Measurements from ENCODE around the gene PAPOLB. TPM values are rescaled to one million over a fixed set of nuclear protein-coding genes. Genes with fewer than 3 reads are reported as not detected.

Gene PAPOLB
- total and polyA plus RNA-seq, 2 of the 8 experiments (the other 6 are each of a cell fraction or from before 2014, with no cell fraction given): 0.02 to 0.15 TPM

DNA sequence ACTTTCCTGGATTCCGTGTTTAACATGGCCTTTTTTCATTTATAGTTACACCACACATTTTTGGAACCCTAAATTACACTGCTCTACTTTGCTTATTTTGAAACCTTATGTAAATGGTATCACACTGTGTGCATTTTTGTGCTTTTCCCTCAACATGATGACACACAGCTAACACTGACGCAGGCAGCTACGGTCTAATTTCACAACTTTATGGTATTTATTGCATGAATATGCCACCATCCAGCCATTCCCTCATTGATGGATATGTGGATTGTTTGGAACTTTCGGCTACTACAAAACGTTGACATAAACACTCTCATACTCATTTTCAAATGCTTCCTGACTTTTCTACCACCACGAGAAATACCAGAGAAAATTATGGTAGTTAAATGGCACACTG is 6.9 kb downstream of the PAPOLB start (continued):
- TF ChIP-seq, protein P1, sequence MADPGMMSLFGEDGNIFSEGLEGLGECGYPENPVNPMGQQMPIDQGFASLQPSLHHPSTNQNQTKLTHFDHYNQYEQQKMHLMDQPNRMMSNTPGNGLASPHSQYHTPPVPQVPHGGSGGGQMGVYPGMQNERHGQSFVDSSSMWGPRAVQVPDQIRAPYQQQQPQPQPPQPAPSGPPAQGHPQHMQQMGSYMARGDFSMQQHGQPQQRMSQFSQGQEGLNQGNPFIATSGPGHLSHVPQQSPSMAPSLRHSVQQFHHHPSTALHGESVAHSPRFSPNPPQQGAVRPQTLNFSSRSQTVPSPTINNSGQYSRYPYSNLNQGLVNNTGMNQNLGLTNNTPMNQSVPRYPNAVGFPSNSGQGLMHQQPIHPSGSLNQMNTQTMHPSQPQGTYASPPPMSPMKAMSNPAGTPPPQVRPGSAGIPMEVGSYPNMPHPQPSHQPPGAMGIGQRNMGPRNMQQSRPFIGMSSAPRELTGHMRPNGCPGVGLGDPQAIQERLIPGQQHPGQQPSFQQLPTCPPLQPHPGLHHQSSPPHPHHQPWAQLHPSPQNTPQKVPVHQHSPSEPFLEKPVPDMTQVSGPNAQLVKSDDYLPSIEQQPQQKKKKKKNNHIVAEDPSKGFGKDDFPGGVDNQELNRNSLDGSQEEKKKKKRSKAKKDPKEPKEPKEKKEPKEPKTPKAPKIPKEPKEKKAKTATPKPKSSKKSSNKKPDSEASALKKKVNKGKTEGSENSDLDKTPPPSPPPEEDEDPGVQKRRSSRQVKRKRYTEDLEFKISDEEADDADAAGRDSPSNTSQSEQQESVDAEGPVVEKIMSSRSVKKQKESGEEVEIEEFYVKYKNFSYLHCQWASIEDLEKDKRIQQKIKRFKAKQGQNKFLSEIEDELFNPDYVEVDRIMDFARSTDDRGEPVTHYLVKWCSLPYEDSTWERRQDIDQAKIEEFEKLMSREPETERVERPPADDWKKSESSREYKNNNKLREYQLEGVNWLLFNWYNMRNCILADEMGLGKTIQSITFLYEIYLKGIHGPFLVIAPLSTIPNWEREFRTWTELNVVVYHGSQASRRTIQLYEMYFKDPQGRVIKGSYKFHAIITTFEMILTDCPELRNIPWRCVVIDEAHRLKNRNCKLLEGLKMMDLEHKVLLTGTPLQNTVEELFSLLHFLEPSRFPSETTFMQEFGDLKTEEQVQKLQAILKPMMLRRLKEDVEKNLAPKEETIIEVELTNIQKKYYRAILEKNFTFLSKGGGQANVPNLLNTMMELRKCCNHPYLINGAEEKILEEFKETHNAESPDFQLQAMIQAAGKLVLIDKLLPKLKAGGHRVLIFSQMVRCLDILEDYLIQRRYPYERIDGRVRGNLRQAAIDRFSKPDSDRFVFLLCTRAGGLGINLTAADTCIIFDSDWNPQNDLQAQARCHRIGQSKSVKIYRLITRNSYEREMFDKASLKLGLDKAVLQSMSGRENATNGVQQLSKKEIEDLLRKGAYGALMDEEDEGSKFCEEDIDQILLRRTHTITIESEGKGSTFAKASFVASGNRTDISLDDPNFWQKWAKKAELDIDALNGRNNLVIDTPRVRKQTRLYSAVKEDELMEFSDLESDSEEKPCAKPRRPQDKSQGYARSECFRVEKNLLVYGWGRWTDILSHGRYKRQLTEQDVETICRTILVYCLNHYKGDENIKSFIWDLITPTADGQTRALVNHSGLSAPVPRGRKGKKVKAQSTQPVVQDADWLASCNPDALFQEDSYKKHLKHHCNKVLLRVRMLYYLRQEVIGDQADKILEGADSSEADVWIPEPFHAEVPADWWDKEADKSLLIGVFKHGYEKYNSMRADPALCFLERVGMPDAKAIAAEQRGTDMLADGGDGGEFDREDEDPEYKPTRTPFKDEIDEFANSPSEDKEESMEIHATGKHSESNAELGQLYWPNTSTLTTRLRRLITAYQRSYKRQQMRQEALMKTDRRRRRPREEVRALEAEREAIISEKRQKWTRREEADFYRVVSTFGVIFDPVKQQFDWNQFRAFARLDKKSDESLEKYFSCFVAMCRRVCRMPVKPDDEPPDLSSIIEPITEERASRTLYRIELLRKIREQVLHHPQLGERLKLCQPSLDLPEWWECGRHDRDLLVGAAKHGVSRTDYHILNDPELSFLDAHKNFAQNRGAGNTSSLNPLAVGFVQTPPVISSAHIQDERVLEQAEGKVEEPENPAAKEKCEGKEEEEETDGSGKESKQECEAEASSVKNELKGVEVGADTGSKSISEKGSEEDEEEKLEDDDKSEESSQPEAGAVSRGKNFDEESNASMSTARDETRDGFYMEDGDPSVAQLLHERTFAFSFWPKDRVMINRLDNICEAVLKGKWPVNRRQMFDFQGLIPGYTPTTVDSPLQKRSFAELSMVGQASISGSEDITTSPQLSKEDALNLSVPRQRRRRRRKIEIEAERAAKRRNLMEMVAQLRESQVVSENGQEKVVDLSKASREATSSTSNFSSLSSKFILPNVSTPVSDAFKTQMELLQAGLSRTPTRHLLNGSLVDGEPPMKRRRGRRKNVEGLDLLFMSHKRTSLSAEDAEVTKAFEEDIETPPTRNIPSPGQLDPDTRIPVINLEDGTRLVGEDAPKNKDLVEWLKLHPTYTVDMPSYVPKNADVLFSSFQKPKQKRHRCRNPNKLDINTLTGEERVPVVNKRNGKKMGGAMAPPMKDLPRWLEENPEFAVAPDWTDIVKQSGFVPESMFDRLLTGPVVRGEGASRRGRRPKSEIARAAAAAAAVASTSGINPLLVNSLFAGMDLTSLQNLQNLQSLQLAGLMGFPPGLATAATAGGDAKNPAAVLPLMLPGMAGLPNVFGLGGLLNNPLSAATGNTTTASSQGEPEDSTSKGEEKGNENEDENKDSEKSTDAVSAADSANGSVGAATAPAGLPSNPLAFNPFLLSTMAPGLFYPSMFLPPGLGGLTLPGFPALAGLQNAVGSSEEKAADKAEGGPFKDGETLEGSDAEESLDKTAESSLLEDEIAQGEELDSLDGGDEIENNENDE (IDR thresholded peaks at IDR 0.05; ENCODE audit: insufficient replicate concordance, low read length): no peak
- no peak for TF ChIP-seq PHF8 (conservative IDR thresholded peaks at IDR 0.05; ENCODE audit: low read depth, low read length)
- no peak for TF ChIP-seq JUND (IDR thresholded peaks at IDR 0.05; ENCODE audit: low read length)

Measured in H1 (cell line).